ENCODE measurements around the gene IFNAR1. TPM values are rescaled to one million over a fixed set of nuclear protein-coding genes. Genes with fewer than 3 reads are reported as not detected.

Gene IFNAR1
- total and polyA plus RNA-seq, 9 of the 15 experiments (the other 6 are each of a cell fraction or from before 2014, with no cell fraction given): 8.6 to 31.8 (median 14.8) TPM

GRCh38 chr21:33300701-33301631 is 23.8 kb upstream of the IFNAR1 start (continued):
- peak; percentile 79 for TF ChIP-seq ZBTB12 (CRISPR knock-in tag; IDR thresholded peaks at IDR 0.05)
- TF ChIP-seq ASH1L (IDR thresholded peaks at IDR 0.05; ENCODE audit: borderline replicate concordance, low read depth, partially characterized antibody): no peak
- no peak for TF ChIP-seq PCBP1 (IDR thresholded peaks at IDR 0.05; ENCODE audit: low read depth, low read length, poor library complexity, severe bottlenecking)
- no peak for TF ChIP-seq HCFC1 (IDR thresholded peaks at IDR 0.05; ENCODE audit: low read depth, low read length)
- TF ChIP-seq ZNF780A (CRISPR knock-in tag; IDR thresholded peaks at IDR 0.05): no peak
- TF ChIP-seq SLC30A9 (CRISPR knock-in tag; IDR thresholded peaks at IDR 0.05): no peak
- TF ChIP-seq ATF1 (CRISPR knock-in tag; IDR thresholded peaks at IDR 0.05): no peak
- peak; percentile 50 for TF ChIP-seq ATF1 (tag; IDR thresholded peaks at IDR 0.05)
- TF ChIP-seq ZFP1 (CRISPR knock-in tag; IDR thresholded peaks at IDR 0.05): peak; percentile 87
- no peak for TF ChIP-seq ZZZ3 (IDR thresholded peaks at IDR 0.05)
- TF ChIP-seq TAF1 (IDR thresholded peaks at IDR 0.05; ENCODE audit: control insufficient read depth, extremely low read depth, insufficient read depth, low read length, severe bottlenecking): no peak
- TF ChIP-seq ATF3 (IDR thresholded peaks at IDR 0.05): no peak
- TF ChIP-seq ATF3 (CRISPR knock-in tag; conservative IDR thresholded peaks at IDR 0.05): no peak
- TF ChIP-seq, protein P1, sequence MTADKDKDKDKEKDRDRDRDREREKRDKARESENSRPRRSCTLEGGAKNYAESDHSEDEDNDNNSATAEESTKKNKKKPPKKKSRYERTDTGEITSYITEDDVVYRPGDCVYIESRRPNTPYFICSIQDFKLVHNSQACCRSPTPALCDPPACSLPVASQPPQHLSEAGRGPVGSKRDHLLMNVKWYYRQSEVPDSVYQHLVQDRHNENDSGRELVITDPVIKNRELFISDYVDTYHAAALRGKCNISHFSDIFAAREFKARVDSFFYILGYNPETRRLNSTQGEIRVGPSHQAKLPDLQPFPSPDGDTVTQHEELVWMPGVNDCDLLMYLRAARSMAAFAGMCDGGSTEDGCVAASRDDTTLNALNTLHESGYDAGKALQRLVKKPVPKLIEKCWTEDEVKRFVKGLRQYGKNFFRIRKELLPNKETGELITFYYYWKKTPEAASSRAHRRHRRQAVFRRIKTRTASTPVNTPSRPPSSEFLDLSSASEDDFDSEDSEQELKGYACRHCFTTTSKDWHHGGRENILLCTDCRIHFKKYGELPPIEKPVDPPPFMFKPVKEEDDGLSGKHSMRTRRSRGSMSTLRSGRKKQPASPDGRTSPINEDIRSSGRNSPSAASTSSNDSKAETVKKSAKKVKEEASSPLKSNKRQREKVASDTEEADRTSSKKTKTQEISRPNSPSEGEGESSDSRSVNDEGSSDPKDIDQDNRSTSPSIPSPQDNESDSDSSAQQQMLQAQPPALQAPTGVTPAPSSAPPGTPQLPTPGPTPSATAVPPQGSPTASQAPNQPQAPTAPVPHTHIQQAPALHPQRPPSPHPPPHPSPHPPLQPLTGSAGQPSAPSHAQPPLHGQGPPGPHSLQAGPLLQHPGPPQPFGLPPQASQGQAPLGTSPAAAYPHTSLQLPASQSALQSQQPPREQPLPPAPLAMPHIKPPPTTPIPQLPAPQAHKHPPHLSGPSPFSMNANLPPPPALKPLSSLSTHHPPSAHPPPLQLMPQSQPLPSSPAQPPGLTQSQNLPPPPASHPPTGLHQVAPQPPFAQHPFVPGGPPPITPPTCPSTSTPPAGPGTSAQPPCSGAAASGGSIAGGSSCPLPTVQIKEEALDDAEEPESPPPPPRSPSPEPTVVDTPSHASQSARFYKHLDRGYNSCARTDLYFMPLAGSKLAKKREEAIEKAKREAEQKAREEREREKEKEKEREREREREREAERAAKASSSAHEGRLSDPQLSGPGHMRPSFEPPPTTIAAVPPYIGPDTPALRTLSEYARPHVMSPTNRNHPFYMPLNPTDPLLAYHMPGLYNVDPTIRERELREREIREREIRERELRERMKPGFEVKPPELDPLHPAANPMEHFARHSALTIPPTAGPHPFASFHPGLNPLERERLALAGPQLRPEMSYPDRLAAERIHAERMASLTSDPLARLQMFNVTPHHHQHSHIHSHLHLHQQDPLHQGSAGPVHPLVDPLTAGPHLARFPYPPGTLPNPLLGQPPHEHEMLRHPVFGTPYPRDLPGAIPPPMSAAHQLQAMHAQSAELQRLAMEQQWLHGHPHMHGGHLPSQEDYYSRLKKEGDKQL (CRISPR knock-in tag; IDR thresholded peaks at IDR 0.05; ENCODE audit: borderline replicate concordance): no peak
- TF ChIP-seq, protein P2, sequence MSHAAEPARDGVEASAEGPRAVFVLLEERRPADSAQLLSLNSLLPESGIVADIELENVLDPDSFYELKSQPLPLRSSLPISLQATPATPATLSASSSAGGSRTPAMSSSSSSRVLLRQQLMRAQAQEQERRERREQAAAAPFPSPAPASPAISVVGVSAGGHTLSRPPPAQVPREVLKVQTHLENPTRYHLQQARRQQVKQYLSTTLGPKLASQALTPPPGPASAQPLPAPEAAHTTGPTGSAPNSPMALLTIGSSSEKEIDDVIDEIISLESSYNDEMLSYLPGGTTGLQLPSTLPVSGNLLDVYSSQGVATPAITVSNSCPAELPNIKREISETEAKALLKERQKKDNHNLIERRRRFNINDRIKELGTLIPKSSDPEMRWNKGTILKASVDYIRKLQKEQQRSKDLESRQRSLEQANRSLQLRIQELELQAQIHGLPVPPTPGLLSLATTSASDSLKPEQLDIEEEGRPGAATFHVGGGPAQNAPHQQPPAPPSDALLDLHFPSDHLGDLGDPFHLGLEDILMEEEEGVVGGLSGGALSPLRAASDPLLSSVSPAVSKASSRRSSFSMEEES (CRISPR knock-in tag; IDR thresholded peaks at IDR 0.05): peak; percentile 53
- TF ChIP-seq MXI1 (IDR thresholded peaks at IDR 0.05; ENCODE audit: low read depth, low read length): no peak
- peak; percentile 60; the same call in 1 of the 2 replicates for TF ChIP-seq KLF1 (tag; IDR thresholded peaks at IDR 0.05)
